ENCODE results near the gene BARHL1.

Gene BARHL1

GRCh38 chr9:132588098-132588497 is 5.7 kb downstream of the BARHL1 start:
- Histone ChIP-seq H3K9me3 (ENCODE audit: control insufficient read depth, low read length) (no peaks in the 10 kb centered on the region), H3K36me3 (ENCODE audit: control insufficient read depth, insufficient read depth, low read length) (no peaks in the 10 kb centered on the region), H3K27ac (ENCODE audit: low read depth, low read length, severe bottlenecking) (no peak overlapping the region), H3K4me3 (ENCODE audit: extremely low read depth, insufficient read depth, low read length, poor library complexity, severe bottlenecking) (no peak overlapping the region), H3K4me1 (ENCODE audit: control insufficient read depth, insufficient read depth, low read length, poor library complexity, severe bottlenecking) (peaks cover 39% of the 10 kb centered on the region)
- 44 to 46% methylated on average over 6 to 10 of the region's 12 CpGs for WGBS, 2 experiments (ENCODE audit: insufficient coverage in 2 of 2)

- peaks cover 3% of the 10 kb centered on the region for H3K36me3 ChIP-seq (ENCODE audit: control insufficient read depth, insufficient read depth, low read length)
- H3K9me3 ChIP-seq (ENCODE audit: control insufficient read depth, low read length) = no peaks in the 10 kb centered on the region
- 5 to 6% methylated on average over 21 of the region's 28 CpGs for WGBS, 2 experiments (ENCODE audit: insufficient coverage in 2 of 2)
- H3K4me3 ChIP-seq (ENCODE audit: extremely low read depth, insufficient read depth, low read length, poor library complexity, severe bottlenecking) = no peak overlapping the region
- peaks cover 33% of the 10 kb centered on the region for H3K4me1 ChIP-seq (ENCODE audit: control insufficient read depth, insufficient read depth, low read length, poor library complexity, severe bottlenecking)
- H3K27ac ChIP-seq (ENCODE audit: low read depth, low read length, severe bottlenecking) = no peak overlapping the region
Observed at GRCh38 chr9:132588501-132589147, 6.2 kb downstream of the BARHL1 start.

- Histone ChIP-seq H3K9me3 (ENCODE audit: control insufficient read depth, low read length) (no peaks in the 10 kb centered on the region), H3K4me1 (ENCODE audit: control insufficient read depth, insufficient read depth, low read length, poor library complexity, severe bottlenecking) (peaks cover 27% of the 10 kb centered on the region), H3K36me3 (ENCODE audit: control insufficient read depth, insufficient read depth, low read length) (peaks cover 8% of the 10 kb centered on the region), H3K4me3 (ENCODE audit: extremely low read depth, insufficient read depth, low read length, poor library complexity, severe bottlenecking) (no peak overlapping the region), H3K27ac (ENCODE audit: low read depth, low read length, severe bottlenecking) (no peak overlapping the region)
- WGBS, 2 experiments (ENCODE audit: insufficient coverage in 2 of 2) = 2% methylated on average over 51 to 66 of the region's 83 CpGs
Observed at GRCh38 chr9:132589148-132590036, 7.0 kb downstream of the BARHL1 start.

GRCh38 chr9:132590037-132590317 is 7.6 kb downstream of the BARHL1 start:
- whole genome bisulfite sequencing, 2 experiments (ENCODE audit: insufficient coverage in 2 of 2) = 1 to 2% methylated on average over 9 to 14 of the region's 17 CpGs
- Histone ChIP-seq H3K4me1 (ENCODE audit: control insufficient read depth, insufficient read depth, low read length, poor library complexity, severe bottlenecking) (peaks cover 22% of the 10 kb centered on the region), H3K9me3 (ENCODE audit: control insufficient read depth, low read length) (no peaks in the 10 kb centered on the region), H3K36me3 (ENCODE audit: control insufficient read depth, insufficient read depth, low read length) (peaks cover 14% of the 10 kb centered on the region), H3K4me3 (ENCODE audit: extremely low read depth, insufficient read depth, low read length, poor library complexity, severe bottlenecking) (no peak overlapping the region), H3K27ac (ENCODE audit: low read depth, low read length, severe bottlenecking) (no peak overlapping the region)

- Histone ChIP-seq H3K9me3 (ENCODE audit: control insufficient read depth, low read length) (no peaks in the 10 kb centered on the region), H3K27ac (ENCODE audit: low read depth, low read length, severe bottlenecking) (no peak overlapping the region), H3K4me1 (ENCODE audit: control insufficient read depth, insufficient read depth, low read length, poor library complexity, severe bottlenecking) (peaks cover 18% of the 10 kb centered on the region), H3K4me3 (ENCODE audit: extremely low read depth, insufficient read depth, low read length, poor library complexity, severe bottlenecking) (no peak overlapping the region), H3K36me3 (ENCODE audit: control insufficient read depth, insufficient read depth, low read length) (peaks cover 19% of the 10 kb centered on the region)
- 0% methylated on average over 56 of the region's 73 CpGs for WGBS, 2 experiments (ENCODE audit: insufficient coverage in 2 of 2)
Observed at GRCh38 chr9:132590318-132591182, 8.1 kb downstream of the BARHL1 start.

GRCh38 chr9:132591244-132591643 is 8.8 kb downstream of the BARHL1 start:
- H3K36me3 ChIP-seq (ENCODE audit: control insufficient read depth, insufficient read depth, low read length) = peaks cover 22% of the 10 kb centered on the region
- no peaks in the 10 kb centered on the region for H3K9me3 ChIP-seq (ENCODE audit: control insufficient read depth, low read length)
- H3K27ac ChIP-seq (ENCODE audit: low read depth, low read length, severe bottlenecking) = no peak overlapping the region
- no CpG with 5 or more reads among the region's 6 CpGs for WGBS, 2 experiments (ENCODE audit: insufficient coverage in 2 of 2)
- no peak overlapping the region for H3K4me3 ChIP-seq (ENCODE audit: extremely low read depth, insufficient read depth, low read length, poor library complexity, severe bottlenecking)
- H3K4me1 ChIP-seq (ENCODE audit: control insufficient read depth, insufficient read depth, low read length, poor library complexity, severe bottlenecking) = peaks cover 12% of the 10 kb centered on the region

- H3K9me3 ChIP-seq (ENCODE audit: control insufficient read depth, low read length) = no peaks in the 10 kb centered on the region
- no peak overlapping the region for H3K4me3 ChIP-seq (ENCODE audit: extremely low read depth, insufficient read depth, low read length, poor library complexity, severe bottlenecking)
- peaks cover 28% of the 10 kb centered on the region for H3K36me3 ChIP-seq (ENCODE audit: control insufficient read depth, insufficient read depth, low read length)
- no CpG with 5 or more reads among the region's 9 CpGs for WGBS, 2 experiments (ENCODE audit: insufficient coverage in 2 of 2)
- no peak overlapping the region for H3K27ac ChIP-seq (ENCODE audit: low read depth, low read length, severe bottlenecking)
- peaks cover 8% of the 10 kb centered on the region for H3K4me1 ChIP-seq (ENCODE audit: control insufficient read depth, insufficient read depth, low read length, poor library complexity, severe bottlenecking)
Observed at GRCh38 chr9:132591751-132592314, 9.4 kb downstream of the BARHL1 start.

- Histone ChIP-seq H3K4me1 (ENCODE audit: control insufficient read depth, insufficient read depth, low read length, poor library complexity, severe bottlenecking) (peaks cover 8% of the 10 kb centered on the region), H3K27ac (ENCODE audit: low read depth, low read length, severe bottlenecking) (no peak overlapping the region), H3K4me3 (ENCODE audit: extremely low read depth, insufficient read depth, low read length, poor library complexity, severe bottlenecking) (no peak overlapping the region), H3K9me3 (ENCODE audit: control insufficient read depth, low read length) (no peaks in the 10 kb centered on the region), H3K36me3 (ENCODE audit: control insufficient read depth, insufficient read depth, low read length) (peaks cover 33% of the 10 kb centered on the region)
- 22 to 27% methylated on average over 3 of the region's 8 CpGs for WGBS, 2 experiments (ENCODE audit: insufficient coverage in 2 of 2)
Observed at GRCh38 chr9:132592451-132592850, 10.0 kb downstream of the BARHL1 start.

- no peaks in the 10 kb centered on the region for H3K9me3 ChIP-seq (ENCODE audit: control insufficient read depth, low read length)
Observed at GRCh38 chr9:132594412-132594811, 12.0 kb downstream of the BARHL1 start.

GRCh38 chr9:132595319-132595718 is 12.9 kb downstream of the BARHL1 start:
- Histone ChIP-seq H3K36me3 (ENCODE audit: control insufficient read depth, insufficient read depth, low read length) (peaks cover 53% of the 10 kb centered on the region), H3K27ac (ENCODE audit: low read depth, low read length, severe bottlenecking) (no peak overlapping the region), H3K4me1 (ENCODE audit: control insufficient read depth, insufficient read depth, low read length, poor library complexity, severe bottlenecking) (peaks cover 8% of the 10 kb centered on the region), H3K4me3 (ENCODE audit: extremely low read depth, insufficient read depth, low read length, poor library complexity, severe bottlenecking) (no peak overlapping the region), H3K9me3 (ENCODE audit: control insufficient read depth, low read length) (no peaks in the 10 kb centered on the region)
- 87 to 89% methylated on average over 5 to 6 of the region's 6 CpGs for WGBS, 2 experiments (ENCODE audit: insufficient coverage in 2 of 2)

More at GRCh38 chr9:132594412-132594811, 12.0 kb downstream of the BARHL1 start:
- Histone ChIP-seq H3K27ac (ENCODE audit: low read depth, low read length, severe bottlenecking) (no peak overlapping the region), H3K4me3 (ENCODE audit: extremely low read depth, insufficient read depth, low read length, poor library complexity, severe bottlenecking) (no peak overlapping the region), H3K36me3 (ENCODE audit: control insufficient read depth, insufficient read depth, low read length) (peaks cover 46% of the 10 kb centered on the region), H3K4me1 (ENCODE audit: control insufficient read depth, insufficient read depth, low read length, poor library complexity, severe bottlenecking) (peaks cover 8% of the 10 kb centered on the region)
- WGBS, 2 experiments (ENCODE audit: insufficient coverage in 2 of 2) = 94 to 98% methylated on average over 13 of the region's 13 CpGs

Data from mesodermal cell (in vitro differentiated cells).